DOHH2 (cell line): ENCODE results near the gene KLK2.

ENCODE experiments used
- H3F3A ChIP-seq: fragments of 200-600 bp; sonication (generic), shearing (Covaris generic); 2 replicates; pipeline ENCODE4 v1.6.0; 2016; ENCODE audit warnings: antibody characterized with exemption, mild to moderate bottlenecking; ENCODE audit not compliant: control insufficient read depth, insufficient read depth
- H3K27ac ChIP-seq: fragments of 200-600 bp; sonication (generic); 2 replicates; pipeline ENCODE4 v1.5.1; 2014; ENCODE audit warnings: low read depth, mild to moderate bottlenecking, low read length, moderate library complexity
- H3K27me3 ChIP-seq: fragments of 200-600 bp; sonication (generic); 2 replicates; pipeline ENCODE4 v1.6.1; 2014; ENCODE audit warnings: mild to moderate bottlenecking, low read length, mixed read lengths; ENCODE audit not compliant: control insufficient read depth
- H3K36me3 ChIP-seq: fragments of 200-600 bp; sonication (generic); 2 replicates; pipeline ENCODE4 v1.6.1; 2014; ENCODE audit warnings: mild to moderate bottlenecking, low read length, moderate library complexity, mixed read lengths; ENCODE audit not compliant: control insufficient read depth
- H3K4me1 ChIP-seq: fragments of 200-600 bp; sonication (generic); 2 replicates; pipeline ENCODE4 v1.6.1; 2014; ENCODE audit warnings: mild to moderate bottlenecking, low read length, mixed read lengths; ENCODE audit not compliant: control insufficient read depth
- H3K4me2 ChIP-seq: fragments of 200-600 bp; sonication (generic); 2 replicates; pipeline ENCODE4 v1.6.0; 2014; ENCODE audit warnings: mild to moderate bottlenecking, low read length, moderate library complexity
- H3K4me3 ChIP-seq: fragments of 200-600 bp; sonication (generic); 2 replicates; pipeline ENCODE4 v1.5.1; 2014; ENCODE audit warnings: mild to moderate bottlenecking, low read length, mixed read lengths
- H3K79me2 ChIP-seq: fragments of 200-600 bp; sonication (generic); 2 replicates; pipeline ENCODE4 v1.6.1; 2014; ENCODE audit warnings: mild to moderate bottlenecking, low read length, mixed read lengths; ENCODE audit not compliant: control insufficient read depth
- H3K9me2 ChIP-seq: fragments of 200-600 bp; sonication (generic); replicated peaks from 2 replicates; pipeline ENCODE4 v1.6.1; 2014; ENCODE audit warnings: mild to moderate bottlenecking, low read length, mixed read lengths; ENCODE audit not compliant: control insufficient read depth
- H3K9me3 ChIP-seq: fragments of 200-600 bp; sonication (generic); 2 replicates; pipeline ENCODE4 v1.6.1; 2014; ENCODE audit warnings: antibody characterized with exemption, low read length, mixed read lengths; ENCODE audit not compliant: control insufficient read depth, insufficient read depth
- H4K20me1 ChIP-seq: fragments of 200-600 bp; sonication (generic); 2 replicates; pipeline ENCODE4 v1.6.0; 2014; ENCODE audit warnings: low read depth, mild to moderate bottlenecking, antibody characterized with exemption, low read length, moderate library complexity; ENCODE audit not compliant: control insufficient read depth, insufficient read depth
- CTCF ChIP-seq: fragments of 200-600 bp; sonication (generic); IDR thresholded peaks from one replicate; pipeline ENCODE4 v1.5.1; 2014; ENCODE audit warnings: antibody characterized with exemption, mild to moderate bottlenecking, low read depth, low read length; ENCODE audit not compliant: poor library complexity, severe bottlenecking
- EZH2phosphoT487 ChIP-seq: fragments of 200-600 bp; sonication (generic); IDR thresholded peaks from 2 replicates; pipeline ENCODE4 v1.6.1; 2017; ENCODE audit warnings: borderline replicate concordance, mild to moderate bottlenecking, antibody characterized with exemption, low read length, moderate library complexity, mixed read lengths

Gene KLK2

GRCh38 chr19:50837300-50837699, 35.9 kb upstream of the KLK2 start:
- TF ChIP-seq CTCF: no peak
- no peak for TF ChIP-seq EZH2phosphoT487
- Histone ChIP-seq H3K9me2 (no peaks in the 10 kb centered on the region), H3K27ac (no peak overlapping the region), H3K4me1 (peaks cover 13% of the 10 kb centered on the region), H3K27me3 (peaks cover 23% of the 10 kb centered on the region), H3F3A (no peaks in the 10 kb centered on the region), H3K36me3 (no peaks in the 10 kb centered on the region), H3K4me3 (no peak overlapping the region), H4K20me1 (no peaks in the 10 kb centered on the region), H3K79me2 (no peaks in the 10 kb centered on the region), H3K9me3 (no peaks in the 10 kb centered on the region), H3K4me2 (no peak overlapping the region)

DNA sequence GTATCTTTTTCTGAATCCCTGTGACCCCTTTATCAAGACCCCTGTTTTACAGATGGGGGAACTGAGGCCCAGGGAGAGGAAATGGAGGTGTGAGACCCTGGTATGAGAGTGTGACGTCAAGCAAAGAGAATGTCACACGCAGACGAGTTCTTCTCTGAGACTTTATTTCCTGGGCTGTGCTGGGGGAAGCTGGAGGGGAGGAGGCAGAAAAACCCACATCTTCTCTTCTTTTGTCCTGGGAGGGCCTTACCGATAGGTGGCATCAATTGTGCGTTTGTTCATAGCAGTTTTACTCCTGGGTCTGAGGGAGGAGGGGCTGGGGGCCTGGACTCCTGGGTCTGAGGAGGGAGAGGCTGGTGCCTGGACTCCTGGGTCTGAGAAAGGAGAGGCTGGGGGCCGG, 35.0 kb upstream of the KLK2 start:
- H4K20me1 ChIP-seq: no peaks in the 10 kb centered on the region
- peaks cover 23% of the 10 kb centered on the region for H3K27me3 ChIP-seq
- no peaks in the 10 kb centered on the region for H3K79me2 ChIP-seq
- H3K9me2 ChIP-seq: no peaks in the 10 kb centered on the region
- H3K4me2 ChIP-seq: no peak overlapping the region
- H3K36me3 ChIP-seq: no peaks in the 10 kb centered on the region
- no peak overlapping the region for H3K27ac ChIP-seq
- H3F3A ChIP-seq: no peaks in the 10 kb centered on the region
- H3K9me3 ChIP-seq: no peaks in the 10 kb centered on the region
- H3K4me1 ChIP-seq: peaks cover 13% of the 10 kb centered on the region
- no peak overlapping the region for H3K4me3 ChIP-seq
- TF ChIP-seq EZH2phosphoT487: no peak
- peak; percentile 55 for TF ChIP-seq CTCF

GRCh38 chr19:50839712-50840655, 33.3 kb upstream of the KLK2 start:
- Histone ChIP-seq H3F3A (no peaks in the 10 kb centered on the region), H3K9me2 (no peaks in the 10 kb centered on the region), H3K4me1 (peaks cover 12% of the 10 kb centered on the region), H3K27me3 (peaks cover 24% of the 10 kb centered on the region), H3K4me2 (no peak overlapping the region), H3K36me3 (no peaks in the 10 kb centered on the region), H3K9me3 (no peaks in the 10 kb centered on the region), H4K20me1 (no peaks in the 10 kb centered on the region), H3K27ac (no peak overlapping the region), H3K4me3 (no peak overlapping the region), H3K79me2 (no peaks in the 10 kb centered on the region)
- TF ChIP-seq EZH2phosphoT487 (no peak), CTCF (no peak)
